RWPE2 (cell line): ENCODE measurements around the gene KCNN2.

Source experiments
- ATAC-seq: fragments of 200-7000 bp; cut with Tn5 transposase; 3 replicates; pipeline ENCODE4 v1.9.1; 2021; ENCODE audit warnings: low read depth
- DNase-seq: peaks from one replicate; pipeline ENCODE4 v3.0.0-alpha.2; 2020; ENCODE audit warnings: low spot score
- H3K27ac ChIP-seq: fragments of 450-650 bp; 2 replicates; pipeline ENCODE4 v1.5.1; 2017; ENCODE audit warnings: mild to moderate bottlenecking; ENCODE audit not compliant: poor library complexity, severe bottlenecking
- H3K27me3 ChIP-seq: fragments of 250-450 bp; sonication (Bioruptor Pico); 2 replicates; pipeline ENCODE4 v1.5.1; 2021; ENCODE audit warnings: mild to moderate bottlenecking, moderate library complexity; ENCODE audit not compliant: insufficient read depth, poor library complexity, severe bottlenecking
- H3K36me3 ChIP-seq: fragments of 250-450 bp; sonication (Bioruptor Pico); 2 replicates; pipeline ENCODE4 v1.5.1; 2020; ENCODE audit warnings: low read depth, mild to moderate bottlenecking, moderate library complexity
- H3K4me1 ChIP-seq: fragments of 250-450 bp; sonication (Bioruptor Pico); 2 replicates; pipeline ENCODE4 v1.5.1; 2021; ENCODE audit warnings: mild to moderate bottlenecking, moderate library complexity; ENCODE audit not compliant: insufficient read depth, poor library complexity, severe bottlenecking
- H3K4me3 ChIP-seq: fragments of 250-450 bp; sonication (Bioruptor Pico); 2 replicates; pipeline ENCODE4 v1.5.1; 2021; ENCODE audit warnings: mild to moderate bottlenecking, moderate library complexity; ENCODE audit not compliant: severe bottlenecking
- H3K9me3 ChIP-seq: fragments of 250-450 bp; sonication (Bioruptor Pico); 2 replicates; pipeline ENCODE4 v1.5.1; 2021; ENCODE audit warnings: mild to moderate bottlenecking, moderate library complexity; ENCODE audit not compliant: severe bottlenecking
- TF ChIP-seq, protein P1 (sequence below): fragments of 450-650 bp; IDR thresholded peaks from one replicate; pipeline ENCODE4 v1.5.1; 2017; ENCODE audit warnings: mild to moderate bottlenecking, moderate library complexity; ENCODE audit not compliant: poor library complexity, severe bottlenecking

Gene KCNN2

GRCh38 chr5:114504560-114504959 is 142.7 kb downstream of the KCNN2 start:
- no peaks in the 10 kb centered on the region for H3K9me3 ChIP-seq
- TF ChIP-seq, protein P1, sequence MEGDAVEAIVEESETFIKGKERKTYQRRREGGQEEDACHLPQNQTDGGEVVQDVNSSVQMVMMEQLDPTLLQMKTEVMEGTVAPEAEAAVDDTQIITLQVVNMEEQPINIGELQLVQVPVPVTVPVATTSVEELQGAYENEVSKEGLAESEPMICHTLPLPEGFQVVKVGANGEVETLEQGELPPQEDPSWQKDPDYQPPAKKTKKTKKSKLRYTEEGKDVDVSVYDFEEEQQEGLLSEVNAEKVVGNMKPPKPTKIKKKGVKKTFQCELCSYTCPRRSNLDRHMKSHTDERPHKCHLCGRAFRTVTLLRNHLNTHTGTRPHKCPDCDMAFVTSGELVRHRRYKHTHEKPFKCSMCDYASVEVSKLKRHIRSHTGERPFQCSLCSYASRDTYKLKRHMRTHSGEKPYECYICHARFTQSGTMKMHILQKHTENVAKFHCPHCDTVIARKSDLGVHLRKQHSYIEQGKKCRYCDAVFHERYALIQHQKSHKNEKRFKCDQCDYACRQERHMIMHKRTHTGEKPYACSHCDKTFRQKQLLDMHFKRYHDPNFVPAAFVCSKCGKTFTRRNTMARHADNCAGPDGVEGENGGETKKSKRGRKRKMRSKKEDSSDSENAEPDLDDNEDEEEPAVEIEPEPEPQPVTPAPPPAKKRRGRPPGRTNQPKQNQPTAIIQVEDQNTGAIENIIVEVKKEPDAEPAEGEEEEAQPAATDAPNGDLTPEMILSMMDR = no peak
- ATAC-seq (no peak), DNase-seq (no peak)
- no peak overlapping the region for H3K4me3 ChIP-seq
- H3K4me1 ChIP-seq = no peaks in the 10 kb centered on the region
- H3K36me3 ChIP-seq = no peaks in the 10 kb centered on the region
- peaks cover 17% of the 10 kb centered on the region for H3K27me3 ChIP-seq
- no peak overlapping the region for H3K27ac ChIP-seq

DNA sequence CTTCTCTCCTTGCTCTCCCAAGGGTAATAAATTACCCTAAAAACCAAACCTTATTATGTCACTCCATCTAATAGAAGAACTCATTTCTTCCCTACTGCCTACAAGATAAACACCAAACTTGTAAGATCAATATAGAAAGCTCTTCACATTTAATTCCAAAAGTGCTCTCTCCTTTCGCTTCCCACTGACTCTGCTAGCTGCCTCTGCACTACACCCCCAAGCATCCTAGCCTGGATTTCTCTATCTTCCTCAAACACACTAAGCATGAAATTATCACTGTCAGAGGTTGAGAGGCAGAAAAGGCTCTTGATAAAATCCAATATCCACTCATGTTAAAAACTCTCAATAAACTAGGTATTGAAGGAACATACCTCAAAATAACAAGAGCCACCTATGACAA is 162.4 kb downstream of the KCNN2 start:
- no peak overlapping the region for H3K4me3 ChIP-seq
- H3K27ac ChIP-seq = no peak overlapping the region
- no peaks in the 10 kb centered on the region for H3K4me1 ChIP-seq
- DNase-seq (no peak), ATAC-seq (no peak)
- H3K36me3 ChIP-seq = no peaks in the 10 kb centered on the region
- TF ChIP-seq, protein P1 = no peak
- peaks cover 2% of the 10 kb centered on the region for H3K9me3 ChIP-seq
- H3K27me3 ChIP-seq = no peaks in the 10 kb centered on the region

- no peak for DNase-seq
- Histone ChIP-seq H3K4me3 (no peak overlapping the region), H3K4me1 (no peaks in the 10 kb centered on the region), H3K9me3 (peaks cover 2% of the 10 kb centered on the region), H3K27me3 (no peaks in the 10 kb centered on the region), H3K27ac (no peak overlapping the region), H3K36me3 (no peaks in the 10 kb centered on the region)
- ATAC-seq = no peak
- TF ChIP-seq, protein P1 = no peak
Observed at GRCh38 chr5:114544561-114544960, 182.7 kb downstream of the KCNN2 start.
